Trophoblast cell (in vitro differentiated cells and primary cell): Measurements from ENCODE around the gene NDUFS3.

Source experiments
- DNase-seq, 2 donors: peaks; one replicate each; pipeline ENCODE4 v3.0.0-alpha.2; 2016
- H2AFZ ChIP-seq: 2 replicates; pipeline ENCODE4 v1.6.1; 2013; ENCODE audit warnings: low read length, moderate library complexity, mild to moderate bottlenecking; ENCODE audit not compliant: insufficient read depth, poor library complexity
- H2AK5ac ChIP-seq: 2 replicates; pipeline ENCODE4 v1.6.1; 2013; ENCODE audit warnings: mild to moderate bottlenecking, low read length
- H2BK120ac ChIP-seq: 2 replicates; pipeline ENCODE4 v1.6.1; 2013; ENCODE audit warnings: low read length, mild to moderate bottlenecking, moderate library complexity; ENCODE audit not compliant: insufficient read depth, poor library complexity
- H2BK12ac ChIP-seq: 2 replicates; pipeline ENCODE4 v1.6.1; 2013; ENCODE audit warnings: mild to moderate bottlenecking, low read length, moderate library complexity
- H2BK5ac ChIP-seq: 2 replicates; pipeline ENCODE4 v1.6.1; 2013; ENCODE audit warnings: low read length, low read depth, moderate library complexity, mild to moderate bottlenecking; ENCODE audit not compliant: poor library complexity
- H3K14ac ChIP-seq: 2 replicates; pipeline ENCODE4 v1.6.1; 2013; ENCODE audit warnings: mild to moderate bottlenecking, low read length
- H3K18ac ChIP-seq: 2 replicates; pipeline ENCODE4 v1.6.1; 2013; ENCODE audit warnings: mild to moderate bottlenecking, low read length
- H3K23ac ChIP-seq: 2 replicates; pipeline ENCODE4 v1.6.1; 2013; ENCODE audit warnings: low read length
- H3K27ac ChIP-seq: 2 replicates; pipeline ENCODE4 v1.5.1; 2013; ENCODE audit warnings: low read depth, mild to moderate bottlenecking, inconsistent platforms, low read length, moderate library complexity
- H3K27me3 ChIP-seq: 2 replicates; pipeline ENCODE4 v1.6.1; 2013; ENCODE audit warnings: inconsistent platforms, mild to moderate bottlenecking, low read length, moderate library complexity; ENCODE audit not compliant: insufficient read depth
- H3K36me3 ChIP-seq, 2 experiments: 1 replicate in 1 of 2; 2 replicates in 1 of 2; pipeline ENCODE4 v1.6.1; 2013; ENCODE audit warnings: low read length in 2 of 2, mild to moderate bottlenecking in 2 of 2, moderate library complexity in 1 of 2; ENCODE audit not compliant: insufficient read depth in 2 of 2, control insufficient read depth in 1 of 2
- H3K4ac ChIP-seq: 2 replicates; pipeline ENCODE4 v1.6.1; 2013; ENCODE audit warnings: low read depth, mild to moderate bottlenecking, low read length, moderate library complexity
- H3K4me1 ChIP-seq, 2 experiments: 1 replicate in 1 of 2; 2 replicates in 1 of 2; pipeline ENCODE4 v1.6.1; 2013; ENCODE audit warnings: low read length in 2 of 2, mild to moderate bottlenecking in 2 of 2, moderate library complexity in 1 of 2; ENCODE audit not compliant: insufficient read depth in 2 of 2, control insufficient read depth in 1 of 2
- H3K4me2 ChIP-seq: 2 replicates; pipeline ENCODE4 v1.6.1; 2013; ENCODE audit warnings: inconsistent platforms, mild to moderate bottlenecking, low read length, moderate library complexity
- H3K4me3 ChIP-seq: 2 replicates; pipeline ENCODE4 v1.5.1; 2013; ENCODE audit warnings: mild to moderate bottlenecking, low read depth, low read length, inconsistent platforms
- H3K79me1 ChIP-seq: one replicate; pipeline ENCODE4 v1.6.1; 2013; ENCODE audit warnings: low read length
- H3K79me2 ChIP-seq: 2 replicates; pipeline ENCODE4 v1.6.1; 2013; ENCODE audit warnings: low read length, mild to moderate bottlenecking; ENCODE audit not compliant: control insufficient read depth, insufficient read depth, poor library complexity
- H3K9ac ChIP-seq: 2 replicates; pipeline ENCODE4 v1.6.1; 2013; ENCODE audit warnings: mild to moderate bottlenecking, low read length
- H3K9me3 ChIP-seq: 2 replicates; pipeline ENCODE4 v1.6.1; 2013; ENCODE audit warnings: low read depth, mild to moderate bottlenecking, control low read depth, inconsistent platforms, low read length; ENCODE audit not compliant: insufficient read depth
- H4K12ac ChIP-seq: 2 replicates; pipeline ENCODE4 v1.6.1; 2013; ENCODE audit warnings: low read depth, mild to moderate bottlenecking, low read length, moderate library complexity
- H4K8ac ChIP-seq: 2 replicates; pipeline ENCODE4 v1.6.1; 2013; ENCODE audit warnings: low read depth, mild to moderate bottlenecking, low read length, moderate library complexity
- H4K91ac ChIP-seq: one replicate; pipeline ENCODE4 v1.6.1; 2013; ENCODE audit warnings: low read depth, mild to moderate bottlenecking, low read length, moderate library complexity
- whole genome bisulfite sequencing: extraction: QIAGEN DNeasy Blood & Tissue Kit; methylation state at CpG from one replicate; pipeline ENCODE4 v1.1.7; 2013; ENCODE audit warnings: missing lambda C conversion rate; ENCODE audit not compliant: insufficient read length, insufficient coverage; ENCODE audit errors: extremely low coverage; 5-methylcytosine and 5-hydroxymethylcytosine counted together

Gene NDUFS3

DNA sequence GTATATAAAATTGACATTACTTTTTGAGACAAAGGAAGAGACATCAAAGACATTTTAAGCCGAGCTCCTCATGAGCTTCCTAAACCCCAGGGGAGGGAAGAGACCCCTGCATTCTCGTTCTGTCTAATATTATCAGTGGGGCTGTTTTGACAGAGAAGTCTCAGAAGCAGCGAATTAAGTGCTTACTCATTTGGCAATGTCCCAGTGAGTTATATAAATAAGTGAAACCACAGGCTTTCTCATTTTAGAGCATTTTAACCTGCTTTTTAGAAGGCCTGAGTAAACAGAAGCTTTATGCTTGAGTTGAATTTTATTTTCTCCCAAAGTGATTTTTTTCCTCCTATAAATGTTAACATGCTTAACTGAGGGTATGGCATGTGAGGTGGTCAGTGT lies 38.5 kb downstream of the NDUFS3 start:
- no peak for DNase-seq
- H3K27ac ChIP-seq, result no peak overlapping the region
- H2BK12ac ChIP-seq, result no peak overlapping the region
- H3K9me3 ChIP-seq, result no peaks in the 10 kb centered on the region
- no peak overlapping the region for H2AK5ac ChIP-seq
- H3K79me1 ChIP-seq, result no peaks in the 10 kb centered on the region
- no peak overlapping the region for H3K18ac ChIP-seq
- no peak overlapping the region for H3K4me2 ChIP-seq
- no peak overlapping the region for H2BK5ac ChIP-seq
- no peaks in the 10 kb centered on the region for H3K4me1 ChIP-seq
- peaks cover 20 to 24% of the 10 kb centered on the region in 2 experiments for H3K36me3 ChIP-seq
- H3K14ac ChIP-seq, result no peak overlapping the region
- H4K8ac ChIP-seq, result no peak overlapping the region
- H3K79me2 ChIP-seq, result no peaks in the 10 kb centered on the region
- WGBS, result no CpG with 5 or more reads among the region's 3 CpGs
- no peak overlapping the region for H3K4ac ChIP-seq
- H2BK120ac ChIP-seq, result no peak overlapping the region
- H3K9ac ChIP-seq, result no peak overlapping the region
- H4K91ac ChIP-seq, result no peak overlapping the region
- H3K4me3 ChIP-seq, result no peak overlapping the region
- no peak overlapping the region for H3K23ac ChIP-seq
- H4K12ac ChIP-seq, result no peak overlapping the region
- H2AFZ ChIP-seq, result no peak overlapping the region
- no peaks in the 10 kb centered on the region for H3K27me3 ChIP-seq

DNA sequence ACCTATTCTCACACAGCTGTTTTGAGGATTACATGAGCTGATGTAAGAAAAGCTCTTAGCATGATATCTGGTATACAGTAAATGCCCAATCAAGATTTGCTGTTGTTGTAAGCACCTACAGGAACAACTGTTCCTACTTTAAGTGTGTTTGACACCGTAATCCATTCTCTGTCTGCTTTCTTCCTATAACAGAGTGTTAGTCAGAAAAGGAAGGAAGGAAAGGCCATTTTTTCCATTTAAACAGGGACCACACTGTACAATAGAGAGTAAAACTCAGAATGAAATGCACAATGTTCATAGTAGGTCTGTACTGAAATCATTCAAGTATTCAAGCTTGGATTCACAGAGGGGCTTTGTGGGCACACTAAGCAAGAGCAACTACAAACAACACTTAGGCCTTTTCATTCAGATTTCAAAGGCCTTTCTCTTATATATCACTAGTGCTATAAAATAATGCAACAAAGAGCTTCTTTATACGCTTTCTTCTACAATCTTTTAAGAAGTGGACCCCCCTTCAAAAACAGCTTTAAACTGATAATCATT lies 42.0 kb downstream of the NDUFS3 start:
- peaks cover 31 to 42% of the 10 kb centered on the region in 2 experiments for H3K36me3 ChIP-seq
- no peak overlapping the region for H2BK120ac ChIP-seq
- H3K79me2 ChIP-seq, result no peaks in the 10 kb centered on the region
- no peak overlapping the region for H3K4ac ChIP-seq
- WGBS, result no CpG with 5 or more reads among the region's 2 CpGs
- no peak overlapping the region for H3K27ac ChIP-seq
- no peak overlapping the region for H4K91ac ChIP-seq
- no peak for DNase-seq
- H4K12ac ChIP-seq, result no peak overlapping the region
- no peak overlapping the region for H2BK5ac ChIP-seq
- no peak overlapping the region for H3K9ac ChIP-seq
- H2AFZ ChIP-seq, result no peak overlapping the region
- no peak overlapping the region for H3K4me3 ChIP-seq
- H3K14ac ChIP-seq, result no peak overlapping the region
- H3K27me3 ChIP-seq, result no peaks in the 10 kb centered on the region
- H3K23ac ChIP-seq, result no peak overlapping the region
- no peaks in the 10 kb centered on the region for H3K9me3 ChIP-seq
- H3K4me1 ChIP-seq, result no peaks in the 10 kb centered on the region
- H2BK12ac ChIP-seq, result no peak overlapping the region
- H4K8ac ChIP-seq, result no peak overlapping the region
- no peaks in the 10 kb centered on the region for H3K79me1 ChIP-seq
- H2AK5ac ChIP-seq, result no peak overlapping the region
- H3K4me2 ChIP-seq, result no peak overlapping the region
- no peak overlapping the region for H3K18ac ChIP-seq

DNA sequence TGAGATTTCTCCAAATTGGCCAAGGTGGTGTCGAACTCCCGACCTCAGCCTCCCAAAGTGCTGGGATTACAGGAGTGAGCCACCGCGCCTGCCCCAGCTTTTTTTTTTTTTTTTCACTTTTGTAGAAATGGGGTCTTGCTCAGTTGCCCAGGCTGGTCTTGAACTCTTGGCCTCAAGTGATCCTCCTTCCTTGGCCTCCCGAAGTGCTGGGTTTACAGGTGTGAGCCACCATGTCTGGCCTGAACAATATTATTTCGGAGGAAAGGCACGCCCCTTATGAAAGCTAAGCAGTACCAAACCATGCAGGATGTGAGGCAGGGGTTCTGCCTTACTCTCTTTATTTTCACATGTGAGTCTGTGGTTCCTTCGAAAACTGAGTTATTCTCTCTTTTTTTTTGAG lies 47.4 kb downstream of the NDUFS3 start:
- H4K12ac ChIP-seq, result no peak overlapping the region
- H2BK12ac ChIP-seq, result no peak overlapping the region
- H3K4me1 ChIP-seq, result no peaks in the 10 kb centered on the region
- H4K8ac ChIP-seq, result no peak overlapping the region
- H3K9me3 ChIP-seq, result no peaks in the 10 kb centered on the region
- DNase-seq, result no peak
- H2BK120ac ChIP-seq, result no peak overlapping the region
- WGBS, result no CpG with 5 or more reads among the region's 8 CpGs
- no peak overlapping the region for H3K18ac ChIP-seq
- H3K4me3 ChIP-seq, result no peak overlapping the region
- no peak overlapping the region for H3K4me2 ChIP-seq
- H3K14ac ChIP-seq, result no peak overlapping the region
- H2BK5ac ChIP-seq, result no peak overlapping the region
- H4K91ac ChIP-seq, result no peak overlapping the region
- no peak overlapping the region for H2AFZ ChIP-seq
- no peak overlapping the region for H3K23ac ChIP-seq
- no peaks in the 10 kb centered on the region for H3K79me2 ChIP-seq
- H3K79me1 ChIP-seq, result no peaks in the 10 kb centered on the region
- H3K27me3 ChIP-seq, result no peaks in the 10 kb centered on the region
- no peak overlapping the region for H3K4ac ChIP-seq
- no peak overlapping the region for H3K27ac ChIP-seq
- peaks cover 45 to 52% of the 10 kb centered on the region in 2 experiments for H3K36me3 ChIP-seq
- no peak overlapping the region for H2AK5ac ChIP-seq
- no peak overlapping the region for H3K9ac ChIP-seq

DNA sequence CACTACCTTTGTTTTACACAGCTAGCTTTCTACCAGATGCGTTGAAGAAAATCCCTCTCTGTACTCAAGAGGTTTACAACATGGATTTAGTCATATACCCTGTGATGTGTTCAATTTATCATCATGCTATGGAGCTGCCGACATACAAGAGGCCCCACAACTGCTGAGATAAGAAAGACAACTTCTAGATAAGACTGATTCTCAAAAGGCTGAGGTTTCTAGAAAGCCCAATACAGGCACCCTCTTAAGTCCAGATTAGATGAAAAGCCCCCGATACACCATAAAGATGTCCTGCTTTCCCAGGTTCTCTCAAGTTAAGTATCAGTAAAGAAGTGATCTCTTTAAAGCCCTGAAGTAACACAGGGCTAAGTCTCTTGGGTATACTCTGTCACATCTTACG lies 49.2 kb downstream of the NDUFS3 start:
- no peak overlapping the region for H4K8ac ChIP-seq
- H3K79me2 ChIP-seq, result no peaks in the 10 kb centered on the region
- H3K4me1 ChIP-seq, result no peaks in the 10 kb centered on the region
- H3K23ac ChIP-seq, result no peak overlapping the region
- H3K18ac ChIP-seq, result no peak overlapping the region
- no peak overlapping the region for H3K9ac ChIP-seq
- no peak overlapping the region for H2BK12ac ChIP-seq
- H3K4ac ChIP-seq, result no peak overlapping the region
- no peak overlapping the region for H2AFZ ChIP-seq
- H3K9me3 ChIP-seq, result no peaks in the 10 kb centered on the region
- no peak overlapping the region for H2BK120ac ChIP-seq
- H2AK5ac ChIP-seq, result no peak overlapping the region
- no peak overlapping the region for H3K4me2 ChIP-seq
- no peak overlapping the region for H3K4me3 ChIP-seq
- peaks cover 39 to 50% of the 10 kb centered on the region in 2 experiments for H3K36me3 ChIP-seq
- no peak overlapping the region for H4K12ac ChIP-seq
- H3K14ac ChIP-seq, result no peak overlapping the region
- no peaks in the 10 kb centered on the region for H3K79me1 ChIP-seq
- no peak overlapping the region for H3K27ac ChIP-seq
- no CpG with 5 or more reads among the region's 4 CpGs for WGBS
- no peak for DNase-seq
- no peak overlapping the region for H4K91ac ChIP-seq
- no peak overlapping the region for H2BK5ac ChIP-seq
- H3K27me3 ChIP-seq, result no peaks in the 10 kb centered on the region
